AG09319 (cell line): ENCODE data around the gene PANK2.

Experiments used
- DNase-seq: peaks from one replicate; pipeline ENCODE4 v3.0.0-alpha.2; 2010; ENCODE audit warnings: low read depth; ENCODE audit errors: extremely low read depth
- CTCF ChIP-seq: IDR thresholded peaks from 2 replicates; pipeline ENCODE4 v1.5.1; 2011; ENCODE audit warnings: low read depth, mild to moderate bottlenecking, inconsistent platforms, low read length, moderate library complexity

Gene PANK2

GRCh38 chr20:3865152-3865886, 23.9 kb upstream of the PANK2 start:
- no peak for DNase-seq
- no peak for TF ChIP-seq CTCF

- TF ChIP-seq CTCF, result no peak
Observed at GRCh38 chr20:3865887-3866407, 23.2 kb upstream of the PANK2 start.

GRCh38 chr20:3866464-3866863, 22.7 kb upstream of the PANK2 start:
- DNase-seq, result no peak
- TF ChIP-seq CTCF, result no peak

More at GRCh38 chr20:3865887-3866407, 23.2 kb upstream of the PANK2 start:
- DNase-seq, result no peak

GRCh38 chr20:3867802-3868201, 21.4 kb upstream of the PANK2 start:
- no peak for DNase-seq
- TF ChIP-seq CTCF, result no peak

DNA sequence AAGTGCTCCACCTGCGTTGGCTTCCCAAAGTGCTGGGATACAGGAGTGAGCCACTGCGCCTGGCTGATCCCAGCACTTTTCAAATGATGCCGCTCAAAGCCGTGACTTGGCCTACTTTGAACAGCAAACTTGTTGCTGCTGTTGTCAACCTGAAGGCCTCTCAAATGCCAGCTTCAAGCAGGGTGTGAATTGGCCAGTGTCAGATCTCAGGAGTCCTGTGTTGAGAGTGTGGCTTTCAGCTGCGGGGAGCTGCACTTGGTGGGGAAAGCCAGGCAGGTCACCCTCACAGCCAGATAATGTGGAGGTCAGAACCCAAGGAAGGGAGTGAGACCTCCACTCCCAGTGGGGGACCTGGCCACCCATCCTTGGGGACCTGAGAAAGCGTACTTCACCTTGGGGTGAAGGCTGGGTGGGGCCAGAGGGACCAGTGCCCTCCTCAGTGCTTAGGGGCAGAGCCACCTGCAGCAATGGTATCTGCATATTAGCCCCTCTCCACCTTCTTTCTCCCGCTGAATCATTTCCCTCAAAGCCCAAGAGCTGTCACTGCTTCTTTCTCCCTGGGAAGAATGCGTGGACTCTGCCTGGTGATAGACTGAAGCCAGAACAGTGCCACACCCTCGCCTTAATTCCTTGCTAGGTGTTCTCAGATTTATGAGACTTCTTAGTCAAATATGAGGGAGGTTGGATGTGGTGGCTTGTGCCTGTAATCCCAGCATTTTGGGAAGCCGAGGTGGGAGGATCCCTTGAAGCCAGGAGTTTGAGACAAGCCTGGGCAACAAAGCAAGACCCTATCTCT, 19.1 kb upstream of the PANK2 start:
- DNase-seq, result no peak
- TF ChIP-seq CTCF, result no peak

GRCh38 chr20:3871550-3872265, 17.5 kb upstream of the PANK2 start:
- TF ChIP-seq CTCF, result no peak
- no peak for DNase-seq
